DMS 273 (cell line): Measurements from ENCODE around the gene ESRRG.
"Not testable (repeated sequence)": the region's sequence is repeated elsewhere in the genome, so short reads cannot be mapped to it uniquely, and the experiment has no call there.

Experiments
- DNase-seq: peaks from one replicate; lab custom pipeline; 2025; ENCODE audit not compliant: unreplicated experiment; lab: John Stamatoyannopoulos, UW

Gene ESRRG

GRCh38 chr1:216576234-216576937 lies 146.8 kb downstream of the ESRRG start:
- no peak for DNase-seq

- DNase-seq = peak; percentile 57
Measured at GRCh38 chr1:216566641-216567205, 156.5 kb downstream of the ESRRG start.

DNA sequence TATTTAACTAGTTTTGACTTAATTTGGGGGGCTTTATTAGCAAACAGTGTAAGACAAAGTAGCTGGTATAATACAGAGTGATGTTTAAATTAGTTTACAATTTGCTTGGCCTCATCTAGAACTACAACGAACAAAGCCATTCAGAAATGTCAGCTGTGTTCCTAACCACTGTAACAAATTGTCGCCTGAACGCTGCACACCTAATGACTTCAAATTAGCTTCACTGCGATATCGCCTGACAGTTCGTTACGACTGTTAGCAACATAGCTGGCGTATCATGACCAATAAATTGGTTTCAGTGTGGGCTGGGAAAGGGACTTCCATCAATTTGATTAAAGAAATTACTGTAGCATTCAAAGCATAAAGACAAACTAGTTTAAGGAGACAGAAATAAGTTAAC lies 160.1 kb downstream of the ESRRG start:
- DNase-seq = no peak

DNA sequence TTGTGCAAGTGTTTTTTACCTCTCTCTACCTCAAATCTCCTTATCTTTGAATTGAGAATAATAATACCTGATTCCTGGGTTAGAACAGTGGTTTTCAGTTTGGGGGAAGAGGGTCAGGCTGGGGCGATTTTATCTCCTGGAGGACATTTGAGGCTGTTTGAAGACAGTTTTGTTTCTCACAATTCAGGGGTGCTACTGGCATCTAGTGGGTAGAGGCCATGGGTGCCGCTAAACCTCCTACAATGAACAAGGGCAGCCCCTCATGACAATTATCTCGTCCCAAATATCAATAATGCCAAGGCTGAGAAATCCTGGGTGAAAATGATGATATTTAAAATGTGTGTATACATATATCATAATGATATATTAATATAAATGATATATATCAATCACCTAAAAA lies 160.8 kb downstream of the ESRRG start:
- no peak for DNase-seq

DNA sequence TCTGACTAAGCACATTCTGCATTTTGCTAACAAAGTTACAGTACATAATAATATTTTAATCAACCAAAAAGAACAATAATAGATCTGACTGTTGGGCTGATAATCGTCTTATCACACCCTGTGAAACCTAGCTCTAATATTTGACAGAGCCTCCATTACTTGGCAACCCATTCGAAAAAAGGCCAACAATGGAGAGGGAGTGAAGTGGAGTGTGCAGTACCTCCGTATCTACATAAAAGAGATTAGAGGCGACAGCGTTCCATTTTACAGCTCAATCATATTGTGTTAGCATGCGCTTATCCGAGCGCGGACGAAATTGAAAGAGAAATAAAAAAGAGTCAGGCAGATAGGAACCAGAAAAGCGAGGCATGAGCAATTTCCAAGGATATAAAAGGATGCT lies 162.7 kb downstream of the ESRRG start:
- no peak for DNase-seq

GRCh38 chr1:216559359-216559758 lies 163.9 kb downstream of the ESRRG start:
- DNase-seq = no peak

- DNase-seq = no peak
Measured at GRCh38 chr1:216555653-216556052, 167.6 kb downstream of the ESRRG start.

- DNase-seq = no peak
Measured at GRCh38 chr1:216554934-216555333, 168.3 kb downstream of the ESRRG start.

DNA sequence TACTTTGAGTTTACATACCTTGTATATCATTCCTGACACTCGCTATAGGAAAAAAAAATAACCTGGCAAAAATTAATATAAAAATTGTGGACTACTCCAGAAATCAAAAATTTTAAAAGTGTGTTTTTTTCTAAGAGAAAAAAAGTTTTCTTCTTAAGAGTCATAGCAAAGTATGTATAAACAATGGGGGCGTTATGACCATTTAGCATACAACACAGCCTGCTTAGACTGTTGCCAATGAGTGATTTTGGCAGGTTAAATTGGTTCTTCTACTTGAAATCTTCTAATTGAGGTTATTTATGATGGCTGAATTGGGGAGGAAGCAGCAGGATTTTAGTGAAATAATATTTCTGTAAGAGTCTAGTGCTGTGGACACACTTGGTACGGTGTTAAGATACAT lies 169.5 kb downstream of the ESRRG start:
- DNase-seq = no peak

GRCh38 chr1:216553040-216553439 lies 170.2 kb downstream of the ESRRG start:
- DNase-seq = no peak

GRCh38 chr1:216549796-216550195 lies 173.4 kb downstream of the ESRRG start:
- DNase-seq = no peak

GRCh38 chr1:216542741-216543140 lies 180.5 kb downstream of the ESRRG start:
- DNase-seq = no peak

DNA sequence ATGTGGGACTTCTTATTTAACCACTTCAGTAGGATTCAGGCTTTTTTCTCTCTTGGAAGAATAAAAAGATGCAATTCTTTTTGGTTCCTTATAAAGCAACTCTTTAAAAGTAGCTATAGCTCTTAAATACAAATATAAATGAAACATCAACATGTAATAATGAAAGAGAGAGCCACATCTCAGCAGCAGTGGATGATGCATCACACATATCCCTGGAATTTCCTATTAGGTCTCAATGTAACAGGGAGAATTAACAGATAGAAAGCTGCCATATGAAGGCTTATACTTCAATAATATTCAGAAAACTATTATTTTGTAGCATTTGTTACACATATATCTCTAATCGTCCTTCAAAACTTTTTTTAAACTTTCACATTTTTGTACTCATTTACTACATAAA lies 181.0 kb downstream of the ESRRG start:
- no peak for DNase-seq

DNA sequence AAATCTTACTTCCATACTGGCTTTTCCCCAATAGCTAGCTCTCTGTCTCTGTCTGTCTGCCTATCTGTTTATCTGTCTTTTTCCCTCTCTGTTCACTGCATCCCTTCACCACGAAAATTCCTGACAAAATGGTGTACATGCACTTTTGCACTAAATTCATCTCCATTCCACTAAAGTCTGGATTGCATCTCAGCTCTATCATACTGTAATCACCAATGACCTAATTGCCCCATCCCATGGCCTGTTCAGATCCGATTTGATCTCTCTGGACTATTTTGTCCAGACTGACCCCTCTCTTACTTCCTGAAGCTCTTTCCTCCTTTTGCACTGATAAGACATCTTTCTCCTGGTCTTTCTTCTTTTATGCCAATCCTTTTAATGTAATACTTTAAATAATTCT lies 187.5 kb downstream of the ESRRG start:
- DNase-seq = no peak

- no peak for DNase-seq
Measured at GRCh38 chr1:216535059-216535458, 188.2 kb downstream of the ESRRG start.

DNA sequence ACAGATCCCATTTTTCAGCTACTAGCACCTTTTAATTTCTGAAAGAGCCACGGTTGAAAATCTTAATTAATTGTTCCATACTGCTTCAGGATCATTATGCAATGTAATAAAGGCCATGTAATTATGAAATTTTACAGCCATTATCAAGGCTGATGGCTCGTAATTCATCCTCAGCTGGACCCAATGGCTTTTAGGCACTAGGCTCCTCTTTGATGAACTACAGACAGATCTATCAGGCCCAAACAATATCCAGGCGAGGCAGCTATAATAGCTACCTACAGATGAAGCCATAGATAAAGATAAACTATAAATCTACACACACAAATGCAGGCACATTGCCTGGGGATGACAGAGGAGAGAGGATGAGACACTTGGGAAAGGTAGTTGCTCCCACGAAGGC lies 189.5 kb downstream of the ESRRG start:
- DNase-seq = no peak

GRCh38 chr1:216532251-216532798 lies 190.9 kb downstream of the ESRRG start:
- DNase-seq = peak; percentile 50

DNA sequence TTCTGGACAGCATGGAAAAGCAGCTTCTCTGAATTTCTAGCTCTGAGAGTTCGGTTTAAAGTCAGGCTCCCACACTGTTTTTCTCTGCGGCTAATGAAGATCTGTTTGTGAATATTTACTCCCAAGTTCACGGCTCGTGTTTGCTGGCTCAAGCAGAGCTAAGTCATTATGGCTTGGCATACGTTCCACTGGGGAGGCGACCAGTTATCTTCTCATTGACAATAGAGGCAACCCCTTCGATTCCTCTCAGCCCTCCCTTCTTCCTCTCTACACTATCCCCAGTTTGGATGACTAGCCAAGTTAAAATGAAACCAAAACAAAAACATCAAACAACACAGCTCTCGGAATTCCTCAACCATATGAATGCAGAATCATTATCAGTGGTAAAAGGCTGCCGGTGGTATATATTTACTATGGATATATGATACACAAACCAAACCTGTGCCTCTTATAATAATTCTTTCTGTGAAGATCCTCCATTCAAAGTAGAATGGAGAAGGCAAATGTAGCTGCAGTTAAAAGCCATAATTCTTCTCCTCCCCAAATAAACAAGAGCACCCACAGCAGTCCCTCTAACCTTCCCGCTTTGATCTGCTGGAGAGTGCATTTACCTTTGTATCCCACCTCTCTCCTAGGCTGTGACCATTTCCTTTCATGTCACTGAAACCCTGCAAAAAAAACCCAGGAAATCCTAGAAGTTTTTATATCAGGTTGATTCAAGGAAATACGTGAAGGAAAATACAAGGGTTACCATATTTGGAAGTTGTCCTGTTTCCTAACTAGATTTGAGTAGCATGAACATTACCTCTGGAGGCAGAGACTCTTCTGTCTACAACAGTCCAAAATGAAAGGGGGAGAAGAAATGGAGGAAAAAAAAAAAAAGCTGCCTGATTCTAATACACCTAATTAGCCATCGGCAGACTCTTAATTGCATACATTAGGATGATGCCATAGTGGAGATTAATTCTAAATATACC lies 191.7 kb downstream of the ESRRG start:
- DNase-seq = peak; percentile 50

GRCh38 chr1:216529851-216530250 lies 193.4 kb downstream of the ESRRG start:
- DNase-seq = not testable (repeated sequence)

DNA sequence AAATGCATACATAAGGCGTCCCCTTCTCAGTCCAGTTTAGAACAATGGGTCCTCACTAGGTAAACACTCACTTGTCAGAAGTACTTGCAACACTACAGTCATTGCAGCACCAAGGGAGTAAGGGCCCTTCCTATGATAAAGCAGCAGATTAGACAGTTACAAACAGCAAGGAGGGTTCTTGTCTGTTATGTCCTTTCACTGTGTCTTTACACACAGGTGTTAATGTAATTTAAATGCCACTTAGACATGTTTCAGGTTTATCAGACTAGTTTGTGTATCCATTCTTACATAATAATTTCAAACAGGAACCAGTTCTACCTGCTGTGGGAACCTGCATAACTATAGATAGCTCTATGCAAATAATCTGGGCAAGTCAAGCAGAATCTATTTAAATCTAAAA lies 194.4 kb downstream of the ESRRG start:
- no peak for DNase-seq

- DNase-seq = no peak
Measured at GRCh38 chr1:216523449-216524190, 199.6 kb downstream of the ESRRG start.
